GM12872 (cell line): ENCODE measurements around the gene FBXO28.

Source experiments
- TF ChIP-seq, protein P1 (sequence below): IDR thresholded peaks from 3 replicates; pipeline ENCODE4 v1.5.1; 2011; ENCODE audit warnings: low read depth, mild to moderate bottlenecking, low read length, moderate library complexity; ENCODE audit not compliant: insufficient read depth

Gene FBXO28

DNA sequence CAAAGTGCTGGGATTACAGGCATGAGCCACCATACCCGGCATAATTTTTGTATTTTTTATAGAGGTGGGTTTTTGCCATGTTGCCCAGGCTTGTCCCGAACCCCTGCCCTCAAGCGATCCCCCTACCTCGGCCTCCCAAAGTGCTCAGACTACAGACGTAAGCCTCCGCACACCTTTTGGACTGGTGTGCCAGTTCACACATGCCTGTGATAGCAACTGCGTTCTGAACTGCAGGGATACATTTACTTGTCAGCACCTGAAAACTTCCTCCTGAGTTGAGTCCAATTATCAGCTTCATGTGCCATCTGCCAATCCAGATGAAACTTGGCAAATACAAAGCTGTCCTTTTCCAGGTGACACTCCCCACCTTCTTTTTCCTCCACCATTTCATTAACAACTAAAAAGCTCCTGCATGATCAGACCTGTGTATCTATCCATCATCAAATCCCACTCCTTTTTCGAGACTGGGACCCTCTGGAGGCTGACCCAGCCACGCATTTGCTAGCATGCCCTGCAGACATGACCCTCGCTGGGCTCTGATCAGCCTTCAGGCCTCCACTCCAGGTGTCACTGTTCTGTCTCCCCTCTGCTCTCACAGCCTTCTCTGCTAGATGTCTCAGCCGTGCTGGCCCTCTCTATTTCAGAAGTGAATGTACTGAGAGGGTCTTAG is 67.0 kb downstream of the FBXO28 start:
- TF ChIP-seq, protein P1, sequence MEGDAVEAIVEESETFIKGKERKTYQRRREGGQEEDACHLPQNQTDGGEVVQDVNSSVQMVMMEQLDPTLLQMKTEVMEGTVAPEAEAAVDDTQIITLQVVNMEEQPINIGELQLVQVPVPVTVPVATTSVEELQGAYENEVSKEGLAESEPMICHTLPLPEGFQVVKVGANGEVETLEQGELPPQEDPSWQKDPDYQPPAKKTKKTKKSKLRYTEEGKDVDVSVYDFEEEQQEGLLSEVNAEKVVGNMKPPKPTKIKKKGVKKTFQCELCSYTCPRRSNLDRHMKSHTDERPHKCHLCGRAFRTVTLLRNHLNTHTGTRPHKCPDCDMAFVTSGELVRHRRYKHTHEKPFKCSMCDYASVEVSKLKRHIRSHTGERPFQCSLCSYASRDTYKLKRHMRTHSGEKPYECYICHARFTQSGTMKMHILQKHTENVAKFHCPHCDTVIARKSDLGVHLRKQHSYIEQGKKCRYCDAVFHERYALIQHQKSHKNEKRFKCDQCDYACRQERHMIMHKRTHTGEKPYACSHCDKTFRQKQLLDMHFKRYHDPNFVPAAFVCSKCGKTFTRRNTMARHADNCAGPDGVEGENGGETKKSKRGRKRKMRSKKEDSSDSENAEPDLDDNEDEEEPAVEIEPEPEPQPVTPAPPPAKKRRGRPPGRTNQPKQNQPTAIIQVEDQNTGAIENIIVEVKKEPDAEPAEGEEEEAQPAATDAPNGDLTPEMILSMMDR = no peak

DNA sequence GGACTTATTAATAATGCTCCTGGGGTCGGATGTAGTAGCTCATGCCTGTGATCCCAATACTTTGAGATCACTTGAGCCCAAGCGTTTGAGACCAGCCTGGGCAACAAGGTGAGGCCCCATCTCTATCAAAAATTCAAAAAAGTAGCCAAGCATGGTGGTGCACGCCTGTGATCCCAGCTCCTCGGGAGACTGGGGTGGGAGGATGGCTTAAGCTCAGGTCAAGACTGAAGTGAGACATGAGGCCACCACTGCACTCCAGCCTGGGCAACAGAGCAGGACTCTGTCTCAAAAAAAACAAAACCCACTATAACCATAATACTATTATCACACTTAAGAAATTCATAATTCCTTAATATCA is 67.5 kb downstream of the FBXO28 start:
- TF ChIP-seq, protein P1 = no peak

DNA sequence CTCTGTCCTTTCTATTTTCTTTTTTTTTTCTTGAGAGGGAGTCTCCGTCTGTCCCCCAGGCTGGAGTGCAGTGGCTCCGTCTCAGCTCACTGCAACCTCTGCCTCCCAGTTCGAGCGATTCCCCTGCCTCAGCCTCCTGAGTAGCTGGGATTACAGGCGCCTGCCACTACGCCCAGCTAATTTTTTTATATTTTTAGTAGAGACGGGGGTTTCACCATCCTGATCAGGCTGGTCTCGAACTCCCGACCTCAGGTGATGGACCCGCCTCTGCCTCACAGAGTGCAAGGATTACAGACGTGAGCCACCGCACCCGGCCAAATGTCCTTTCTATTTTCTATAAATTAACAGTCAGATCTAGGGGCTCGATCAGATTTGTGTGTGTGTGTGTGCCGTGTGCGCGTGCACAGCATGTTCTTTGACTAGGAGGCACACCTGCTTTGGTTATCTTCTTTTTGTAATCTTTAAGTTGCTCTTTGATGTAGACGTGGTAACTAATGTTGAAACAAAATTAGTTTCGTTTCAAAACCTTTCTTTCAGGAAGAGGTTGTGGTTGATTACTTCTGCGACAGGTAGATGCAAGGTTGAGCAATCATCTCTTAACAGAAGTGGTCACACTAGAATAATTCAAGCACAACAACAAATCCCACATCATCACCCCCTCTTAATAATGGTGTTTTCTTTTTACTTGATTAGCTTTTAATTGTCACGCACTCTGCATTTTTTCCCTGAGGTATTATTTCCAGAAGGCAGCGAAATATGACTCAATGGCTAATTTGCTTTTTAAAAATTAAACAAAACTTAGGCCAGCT is 68.3 kb downstream of the FBXO28 start:
- TF ChIP-seq, protein P1 = no peak

DNA sequence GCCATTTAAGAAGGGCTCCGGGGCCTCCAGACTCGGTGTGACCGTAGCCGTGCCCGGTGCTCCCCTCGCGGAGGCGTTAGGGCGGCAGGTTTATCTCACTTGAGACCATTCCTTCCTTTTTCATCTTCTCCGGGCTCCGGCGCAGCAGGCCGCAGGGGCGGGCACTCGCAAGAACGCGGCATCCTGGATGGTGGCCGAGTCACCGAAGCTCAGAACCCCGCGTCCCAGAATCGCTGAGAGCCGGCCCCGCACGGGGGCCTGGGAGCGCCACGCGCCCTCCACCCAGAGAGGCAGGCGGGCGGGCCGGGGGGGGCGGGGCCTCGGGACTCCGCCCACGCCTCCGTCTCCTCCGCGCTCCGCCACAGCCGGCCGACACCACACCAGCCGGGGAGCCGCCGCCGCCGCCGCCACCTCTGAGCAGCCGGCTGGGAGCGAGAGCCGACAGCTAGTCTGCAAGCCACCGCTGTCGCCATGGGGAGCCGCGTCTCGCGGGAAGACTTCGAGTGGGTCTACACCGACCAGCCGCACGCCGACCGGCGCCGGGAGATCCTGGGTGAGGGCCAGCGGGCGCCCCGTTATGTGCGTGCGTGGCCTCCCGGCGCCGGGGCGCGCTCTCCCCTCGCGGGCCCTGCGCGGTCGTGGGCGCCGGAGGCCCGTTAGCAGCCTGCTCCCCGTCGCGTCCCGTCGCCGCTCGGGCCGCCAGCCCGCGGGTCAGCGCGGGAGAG is 69.1 kb downstream of the FBXO28 start, which contains the start of gene DEGS1:
Gene DEGS1 (plus strand): TSS at position 375 of the 725 bp plus-strand sequence. CDS start 97 bp downstream, at position 472.
- TF ChIP-seq, protein P1 = no peak

DNA sequence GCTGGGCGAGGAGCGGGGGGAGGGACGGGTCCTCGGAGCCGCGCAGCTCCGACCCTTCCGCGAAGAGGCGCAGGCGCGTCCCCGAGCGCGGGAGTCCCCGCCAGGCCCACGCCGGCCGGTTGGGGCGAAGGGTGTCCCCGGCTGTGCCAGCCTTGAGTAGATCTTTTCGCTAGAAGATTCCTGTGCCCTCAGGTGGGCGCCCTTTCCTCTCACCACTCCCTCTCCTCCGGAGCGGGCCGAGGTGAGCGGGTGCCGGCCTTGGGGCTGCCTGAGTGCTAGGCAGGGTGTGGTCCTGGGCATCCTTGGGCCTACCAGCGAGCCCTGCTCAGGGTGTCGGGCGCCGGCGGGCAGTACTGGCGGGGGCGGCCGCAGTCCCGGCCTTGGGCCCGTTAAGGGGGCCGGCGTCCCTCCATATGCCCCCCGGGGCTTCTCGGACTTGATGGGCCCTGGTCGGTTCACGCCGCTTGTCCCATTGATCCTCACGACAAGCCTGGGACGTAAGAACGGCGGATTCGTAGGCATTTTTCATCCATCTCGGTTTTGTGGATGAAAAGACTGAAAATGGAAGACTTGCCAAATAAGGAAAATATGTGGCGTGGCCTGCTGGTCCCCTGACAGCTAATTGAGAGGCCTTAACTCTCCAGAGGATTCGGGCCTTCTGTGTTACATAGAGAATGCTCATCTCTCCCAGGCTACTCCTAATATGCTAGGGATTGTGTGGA is 69.8 kb downstream of the FBXO28 start:
- TF ChIP-seq, protein P1 = no peak

DNA sequence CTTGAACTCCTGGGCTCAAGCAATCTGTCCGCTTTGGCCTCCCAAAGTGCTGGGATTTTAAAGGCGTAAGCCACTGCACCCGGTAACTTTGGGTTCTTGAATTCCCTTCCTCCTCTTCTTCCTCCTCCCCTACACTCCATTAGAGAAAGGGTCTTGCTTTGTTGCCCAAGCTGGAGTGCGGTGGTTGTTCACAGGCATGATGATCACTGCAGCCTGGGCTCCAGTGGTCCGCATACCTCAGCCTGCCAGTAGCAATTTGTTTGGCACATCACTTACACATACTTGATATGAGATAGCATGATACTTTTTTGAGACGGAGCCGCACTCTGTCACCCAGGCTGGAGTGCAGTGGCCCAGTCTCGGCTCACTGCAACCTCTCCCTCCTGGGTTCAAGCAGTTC is 71.3 kb downstream of the FBXO28 start:
- TF ChIP-seq, protein P1 = no peak

DNA sequence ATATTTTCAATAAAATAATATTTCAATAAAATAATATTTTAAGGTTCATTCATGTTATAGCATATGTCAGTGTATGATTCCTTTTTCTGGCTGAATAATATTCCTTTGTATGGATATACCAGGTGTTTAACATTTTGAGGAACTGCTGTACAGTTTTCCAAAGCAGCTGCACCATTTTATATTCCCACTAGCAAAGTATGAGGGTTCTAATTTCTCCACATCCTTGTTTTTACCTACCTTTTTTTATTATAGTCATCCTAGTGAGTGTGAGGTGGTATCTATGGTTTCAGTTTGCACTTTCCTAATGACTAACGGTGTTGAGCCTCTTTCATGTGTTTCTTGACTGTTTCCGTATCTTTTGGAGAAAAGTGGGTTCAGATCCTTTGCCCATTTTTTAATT is 74.4 kb downstream of the FBXO28 start:
- TF ChIP-seq, protein P1 = no peak
